COLO829 (cell line): ENCODE measurements around the gene MAPK7.

Experiments
- DNase-seq: peaks from one replicate; pipeline ENCODE4 v3.0.0; 2012; ENCODE audit warnings: low spot score

The MAPK7 gene

DNA sequence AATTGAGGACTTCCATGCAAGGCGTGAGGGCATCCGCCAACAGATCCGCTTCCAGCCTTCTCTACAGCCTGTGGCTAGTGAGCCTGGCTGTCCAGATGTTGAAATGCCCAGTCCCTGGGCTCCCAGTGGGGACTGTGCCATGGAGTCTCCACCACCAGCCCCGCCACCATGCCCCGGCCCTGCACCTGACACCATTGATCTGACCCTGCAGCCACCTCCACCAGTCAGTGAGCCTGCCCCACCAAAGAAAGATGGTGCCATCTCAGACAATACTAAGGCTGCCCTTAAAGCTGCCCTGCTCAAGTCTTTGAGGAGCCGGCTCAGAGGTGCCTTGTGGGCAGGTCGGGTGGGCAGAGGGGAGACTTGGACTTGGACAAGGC lies 3.1 kb downstream of the MAPK7 start:
- no peak for DNase-seq

DNA sequence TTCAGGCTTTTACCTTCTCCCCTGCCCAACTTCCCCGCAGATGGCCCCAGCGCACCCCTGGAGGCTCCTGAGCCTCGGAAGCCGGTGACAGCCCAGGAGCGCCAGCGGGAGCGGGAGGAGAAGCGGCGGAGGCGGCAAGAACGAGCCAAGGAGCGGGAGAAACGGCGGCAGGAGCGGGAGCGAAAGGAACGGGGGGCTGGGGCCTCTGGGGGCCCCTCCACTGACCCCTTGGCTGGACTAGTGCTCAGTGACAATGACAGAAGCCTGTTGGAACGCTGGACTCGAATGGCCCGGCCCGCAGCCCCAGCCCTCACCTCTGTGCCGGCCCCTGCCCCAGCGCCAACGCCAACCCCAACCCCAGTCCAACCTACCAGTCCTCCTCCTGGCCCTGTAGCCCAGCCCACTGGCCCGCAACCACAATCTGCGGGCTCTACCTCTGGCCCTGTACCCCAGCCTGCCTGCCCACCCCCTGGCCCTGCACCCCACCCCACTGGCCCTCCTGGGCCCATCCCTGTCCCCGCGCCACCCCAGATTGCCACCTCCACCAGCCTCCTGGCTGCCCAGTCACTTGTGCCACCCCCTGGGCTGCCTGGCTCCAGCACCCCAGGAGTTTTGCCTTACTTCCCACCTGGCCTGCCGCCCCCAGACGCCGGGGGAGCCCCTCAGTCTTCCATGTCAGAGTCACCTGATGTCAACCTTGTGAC lies 3.6 kb downstream of the MAPK7 start:
- DNase-seq = no peak

DNA sequence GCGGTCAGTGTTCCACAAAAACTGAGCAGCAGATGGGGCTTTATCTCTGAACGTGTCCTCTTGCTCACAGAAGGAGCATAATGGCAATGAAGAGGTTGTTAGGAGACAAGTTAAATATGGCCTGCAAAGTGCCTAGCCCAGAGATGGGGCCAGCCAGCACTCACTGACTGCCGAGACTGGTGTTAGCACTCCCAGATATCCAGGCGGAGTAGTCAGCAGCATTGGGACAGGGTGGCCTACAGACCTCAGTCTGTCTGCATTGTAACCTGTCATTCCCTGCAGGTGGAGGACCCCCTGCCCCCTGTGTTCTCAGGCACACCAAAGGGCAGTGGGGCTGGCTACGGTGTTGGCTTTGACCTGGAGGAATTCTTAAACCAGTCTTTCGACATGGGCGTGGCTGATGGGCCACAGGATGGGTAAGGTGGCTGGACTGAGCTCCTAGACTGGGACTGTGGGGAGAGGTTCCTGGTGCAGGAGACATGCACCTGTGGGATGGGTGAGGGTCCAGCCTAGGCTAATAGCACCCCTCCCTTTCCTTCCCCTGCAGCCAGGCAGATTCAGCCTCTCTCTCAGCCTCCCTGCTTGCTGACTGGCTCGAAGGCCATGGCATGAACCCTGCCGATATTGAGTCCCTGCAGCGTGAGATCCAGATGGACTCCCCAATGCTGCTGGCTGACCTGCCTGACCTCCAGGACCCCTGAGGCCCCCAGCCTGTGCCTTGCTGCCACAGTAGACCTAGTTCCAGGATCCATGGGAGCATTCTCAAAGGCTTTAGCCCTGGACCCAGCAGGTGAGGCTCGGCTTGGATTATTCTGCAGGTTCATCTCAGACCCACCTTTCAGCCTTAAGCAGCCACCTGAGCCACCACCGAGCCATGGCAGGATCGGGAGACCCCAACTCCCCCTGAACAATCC lies 4.5 kb downstream of the MAPK7 start:
- no peak for DNase-seq

DNA sequence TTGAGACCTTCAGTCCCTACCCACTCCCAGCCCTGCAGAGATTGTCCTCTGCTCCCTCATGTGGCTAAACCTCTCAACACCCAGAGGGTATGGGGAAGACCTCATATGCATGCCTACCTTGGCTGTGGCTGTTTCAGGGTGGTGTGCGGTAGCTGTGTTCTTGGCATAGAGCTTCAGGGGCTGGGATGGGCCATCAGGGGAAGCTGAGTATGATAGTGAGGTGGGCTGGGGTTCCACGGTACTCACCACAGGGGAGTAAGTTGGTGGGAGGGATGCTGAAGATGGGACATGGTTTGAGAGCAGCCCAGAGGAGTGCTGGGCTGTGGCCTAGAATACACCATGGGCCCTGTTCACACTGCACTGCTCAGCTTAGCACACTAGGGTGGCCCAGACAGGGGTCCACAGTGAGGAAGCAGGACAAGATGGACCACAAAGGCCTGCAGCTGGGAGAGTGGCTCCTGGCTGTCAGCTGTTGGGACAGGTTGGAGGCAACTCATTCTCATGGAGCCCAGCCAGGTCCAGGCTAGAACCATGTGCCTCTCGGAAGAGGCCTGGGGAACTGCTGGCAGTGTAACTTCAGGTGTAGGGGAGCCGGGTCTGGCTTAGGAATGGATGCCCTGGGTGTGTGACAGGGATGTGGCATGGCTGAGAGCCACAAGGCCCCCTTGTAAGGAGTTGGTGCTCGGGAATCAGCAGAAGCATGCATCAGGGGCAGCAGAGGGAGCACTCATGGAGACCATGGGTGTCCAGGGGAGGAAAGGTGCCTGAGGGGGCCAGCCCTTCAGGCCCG lies 5.6 kb downstream of the MAPK7 start:
- no peak for DNase-seq

DNA sequence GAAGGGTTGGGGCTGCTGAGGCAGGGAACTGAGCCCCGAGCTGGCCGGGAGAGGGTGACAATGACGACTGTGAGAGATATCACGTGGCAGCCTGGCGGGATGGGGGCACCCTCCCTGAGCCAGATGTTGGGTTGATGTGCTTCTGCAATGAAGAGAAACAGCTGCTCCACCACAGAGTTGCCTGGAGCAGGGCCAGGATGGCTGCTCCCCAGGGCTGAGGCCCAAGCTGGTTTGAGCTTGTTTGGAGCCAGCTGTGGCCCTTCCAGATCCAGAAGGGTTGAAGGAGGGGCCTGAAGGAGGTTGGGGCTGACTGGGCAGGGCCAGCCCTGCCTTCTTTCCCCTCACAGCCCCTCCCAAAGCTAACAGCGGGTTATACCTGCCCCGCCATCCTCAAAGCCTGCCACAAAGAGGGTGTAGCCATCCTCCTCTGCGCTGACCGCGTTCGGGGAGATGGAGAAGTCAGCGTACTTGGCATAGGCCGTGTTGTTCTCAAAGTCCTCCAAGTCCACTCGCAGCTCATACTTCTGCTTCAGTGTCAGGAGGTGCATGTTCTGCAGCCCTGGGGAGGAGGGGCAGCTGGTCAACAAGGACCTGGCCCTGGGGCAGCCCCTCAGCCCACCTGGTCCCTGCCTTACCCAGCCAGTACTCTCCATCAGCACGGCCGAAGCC lies 6.6 kb downstream of the MAPK7 start:
- DNase-seq = no peak

DNA sequence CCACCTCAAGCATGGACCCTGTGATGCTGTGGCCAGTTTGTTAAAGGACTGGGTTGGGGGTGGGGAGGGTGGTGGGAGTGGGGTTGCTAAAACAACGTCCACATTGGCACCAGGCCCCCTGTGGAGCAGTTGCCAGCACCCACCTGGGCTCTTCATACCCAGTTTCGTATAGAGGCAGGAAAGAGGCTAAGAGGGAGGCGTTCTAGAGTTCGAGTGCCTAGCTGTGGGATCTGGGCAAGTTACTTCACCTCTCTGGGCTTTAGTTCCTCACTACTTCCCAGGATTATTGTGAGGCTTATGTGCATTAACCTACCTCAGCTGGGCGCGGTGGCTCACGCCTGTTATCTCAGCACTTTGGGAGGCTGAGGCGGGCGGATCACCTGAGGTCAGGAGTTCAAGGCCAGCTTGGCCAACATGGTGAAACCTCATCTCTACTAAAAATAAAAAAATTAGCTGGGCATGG lies 7.3 kb downstream of the MAPK7 start:
- no peak for DNase-seq

DNA sequence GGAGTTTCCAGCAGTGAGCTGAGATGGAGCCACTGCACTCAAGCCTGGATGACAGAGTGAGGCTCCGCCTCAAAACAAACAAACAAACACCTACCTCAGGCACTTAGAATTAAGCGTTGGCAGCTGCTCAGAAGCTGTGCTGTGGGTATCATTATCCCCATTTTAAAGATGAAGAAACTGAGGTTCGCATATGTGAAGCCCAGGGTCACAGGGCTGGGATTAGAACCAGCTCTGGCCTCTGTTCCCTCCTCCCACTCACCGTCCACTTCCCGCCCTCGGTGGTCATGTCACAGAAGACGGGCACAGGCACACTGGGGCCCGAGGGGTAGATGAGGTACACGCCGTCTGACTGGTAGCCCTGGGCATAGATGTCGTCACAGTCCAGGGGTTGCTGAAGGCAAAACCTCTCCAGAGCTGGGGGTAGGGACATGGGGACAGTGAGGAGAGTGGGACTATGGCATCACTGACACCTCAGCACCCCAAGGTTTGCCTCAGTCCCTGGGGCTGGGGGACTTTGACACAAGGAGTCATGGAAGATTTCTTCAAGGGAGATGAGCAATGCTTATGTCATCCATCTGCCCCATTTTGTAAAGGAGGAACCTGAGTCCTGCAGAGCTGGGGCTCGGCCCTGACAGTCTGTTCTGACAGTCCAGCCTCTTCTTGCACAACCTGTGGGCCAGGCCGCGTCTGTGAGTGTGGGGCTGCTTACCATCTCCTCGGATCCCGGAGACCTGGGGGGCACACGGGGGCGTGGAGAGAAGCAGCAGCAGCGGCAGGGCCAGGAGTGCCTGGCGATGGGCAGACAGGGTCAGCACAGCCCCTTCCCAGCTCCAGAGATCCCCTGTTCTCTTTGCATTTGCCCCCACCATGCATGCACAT lies 8.0 kb downstream of the MAPK7 start:
- DNase-seq = no peak

DNA sequence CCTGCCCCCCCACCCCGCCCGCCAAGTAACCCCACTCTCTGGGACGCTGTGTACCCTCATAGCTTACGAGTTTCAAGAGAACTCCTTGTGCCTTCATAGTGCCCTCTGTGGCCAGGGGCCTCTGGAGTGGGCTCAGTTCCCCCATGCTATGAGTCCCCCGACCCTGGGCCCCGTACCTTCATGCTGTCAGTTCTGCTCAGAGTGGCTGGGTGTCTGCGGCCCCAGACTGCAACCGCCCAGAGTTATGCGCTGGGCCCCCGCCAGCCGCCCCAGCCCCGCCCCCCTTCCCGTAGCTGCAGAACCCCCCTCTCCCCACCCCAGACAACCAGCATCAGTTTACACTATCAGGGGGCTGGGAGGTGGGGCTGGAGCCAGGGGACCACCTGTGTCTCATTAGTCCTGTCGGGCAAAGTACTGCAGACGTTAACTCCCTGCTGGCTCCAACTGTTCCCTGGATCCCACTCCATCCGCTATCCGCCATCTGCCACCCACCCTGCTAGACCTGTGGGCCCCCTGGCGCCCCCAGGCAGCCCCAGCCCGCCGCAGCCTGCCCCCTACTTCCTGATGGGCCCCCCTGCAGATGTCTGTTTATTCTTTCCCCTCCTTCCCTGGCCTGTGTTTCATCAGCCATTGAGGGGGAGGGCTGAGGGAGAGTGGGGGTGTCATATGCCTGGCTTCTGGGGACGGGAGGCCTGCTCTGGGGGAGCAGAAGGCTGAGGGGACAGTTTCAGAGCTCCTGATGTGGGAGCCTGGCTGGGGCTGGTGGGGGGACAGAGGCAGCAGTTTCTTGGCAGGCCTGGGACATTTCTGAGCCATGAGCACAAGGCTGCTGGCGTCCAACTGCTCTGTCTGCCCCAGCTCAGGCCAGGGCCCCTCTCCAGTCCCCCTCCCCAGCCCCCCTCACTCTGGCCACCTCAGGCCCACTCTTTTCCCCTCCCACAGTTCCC lies 8.9 kb downstream of the MAPK7 start, which contains the start of gene MFAP4:
Gene MFAP4 (minus strand): TSS at position 217 of the 947 bp plus-strand sequence. CDS start 35 bp downstream, at position 182.
- no peak for DNase-seq

DNA sequence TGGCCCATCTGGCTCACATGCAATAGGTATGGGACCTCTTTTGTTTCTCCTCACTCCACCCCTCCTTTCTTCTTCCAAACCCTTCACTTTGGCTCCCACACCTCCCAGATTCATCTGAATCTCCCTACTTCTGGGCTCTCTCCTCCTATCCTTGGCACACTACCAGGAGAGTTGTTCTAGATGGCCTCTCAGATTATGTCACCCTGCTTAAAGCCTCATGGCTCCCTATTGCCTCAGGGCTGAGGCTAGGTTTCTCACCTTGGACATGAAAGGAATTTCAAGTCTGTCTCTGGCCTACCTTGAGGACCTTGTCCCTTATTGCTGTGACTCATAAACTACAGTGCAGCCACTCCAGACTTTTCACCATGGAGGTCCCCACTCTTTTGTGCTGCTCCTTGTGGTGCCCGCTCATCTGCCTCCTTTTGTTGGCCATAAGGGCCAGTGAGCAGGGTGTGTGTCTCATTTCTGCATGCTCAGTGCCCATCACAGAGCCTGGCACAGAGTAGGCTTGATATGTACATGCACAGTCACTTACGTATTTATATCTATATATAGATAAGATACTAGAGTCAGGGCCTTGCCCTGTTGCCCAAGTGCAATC lies 9.7 kb downstream of the MAPK7 start:
- DNase-seq = no peak

DNA sequence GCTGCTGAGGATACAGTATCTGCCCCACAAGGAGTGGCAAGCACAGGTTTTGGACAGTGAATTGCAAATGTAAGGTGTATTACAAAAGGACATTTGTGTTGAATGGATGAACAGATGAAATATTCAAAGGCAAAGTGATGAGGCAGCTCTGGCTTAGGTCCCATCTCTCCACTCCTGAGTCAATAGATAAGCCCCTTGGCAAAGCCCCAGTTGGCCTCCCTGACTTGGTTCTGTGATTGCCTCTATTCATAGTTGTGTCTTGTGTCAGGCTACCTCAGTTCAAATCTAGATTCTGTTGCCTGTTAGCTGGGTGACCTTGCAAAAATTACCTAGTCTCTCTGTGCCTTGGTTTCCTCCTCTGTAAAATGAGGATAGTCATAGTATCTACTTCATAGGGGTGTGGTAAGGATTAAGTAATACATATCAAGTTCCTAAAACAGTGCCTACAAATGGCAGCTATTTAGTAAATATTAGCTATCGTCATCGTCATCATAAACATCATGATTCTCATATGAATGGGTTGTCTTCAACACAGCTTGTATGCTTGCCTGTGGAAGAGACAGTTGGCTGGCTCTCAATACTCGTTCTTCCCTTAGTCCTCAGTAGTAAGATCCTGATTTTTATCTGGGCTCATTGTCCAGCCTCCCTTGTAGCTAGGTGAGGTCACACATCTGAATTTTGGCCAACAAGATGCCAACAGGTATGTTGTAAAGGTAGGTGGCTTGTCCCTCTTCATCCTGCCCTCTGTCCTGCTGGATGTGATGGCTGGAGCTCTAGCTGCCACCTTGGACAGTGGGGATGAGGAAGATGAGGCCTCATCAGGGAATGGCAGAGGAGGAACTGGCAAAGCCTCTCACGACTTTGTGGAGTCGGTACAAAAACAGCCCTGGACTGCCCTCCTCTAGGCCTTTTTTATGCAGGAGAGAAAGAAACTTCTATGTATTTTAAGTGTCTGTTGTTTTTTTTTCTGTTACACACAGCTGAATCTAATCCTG lies 10.8 kb downstream of the MAPK7 start:
- DNase-seq = no peak

DNA sequence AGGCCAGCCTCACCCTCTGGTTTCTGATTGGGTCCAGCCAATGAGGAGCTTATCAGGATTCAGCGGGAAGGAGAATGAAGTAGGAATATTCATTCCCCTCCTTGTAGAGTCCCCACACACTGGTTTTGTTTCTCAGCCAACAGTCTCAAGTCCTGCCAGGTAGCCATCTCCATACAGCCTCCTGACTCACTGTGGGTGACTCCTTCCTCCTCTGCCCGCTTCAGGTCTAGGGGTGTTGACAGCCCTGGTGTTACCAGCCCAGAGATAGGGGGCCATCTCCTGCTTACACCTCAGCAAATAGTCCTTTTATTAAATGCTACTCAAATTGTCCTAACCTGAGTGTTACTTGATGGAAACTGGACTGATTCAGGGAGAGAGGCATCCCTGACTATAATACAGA lies 12.7 kb downstream of the MAPK7 start:
- DNase-seq = no peak

DNA sequence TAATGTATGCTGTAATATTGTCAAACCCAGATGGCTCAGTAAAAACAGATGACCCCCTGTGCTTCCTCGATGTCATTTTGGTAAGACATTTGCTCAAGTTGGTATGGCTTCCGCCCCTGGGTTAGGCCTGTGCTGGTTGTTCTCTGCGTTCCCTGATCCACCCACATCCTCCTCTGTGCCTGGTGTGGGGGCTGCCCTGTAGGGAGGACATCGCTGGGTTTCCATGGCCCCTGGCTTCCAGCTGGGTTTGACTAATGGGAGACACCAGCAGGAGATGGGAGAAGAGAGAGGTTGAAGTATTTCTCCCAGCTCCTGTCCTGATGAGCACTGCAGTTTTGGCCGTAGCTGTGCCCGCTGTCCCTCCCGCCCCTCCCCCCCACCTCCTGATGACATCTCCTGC lies 13.1 kb downstream of the MAPK7 start:
- no peak for DNase-seq

DNA sequence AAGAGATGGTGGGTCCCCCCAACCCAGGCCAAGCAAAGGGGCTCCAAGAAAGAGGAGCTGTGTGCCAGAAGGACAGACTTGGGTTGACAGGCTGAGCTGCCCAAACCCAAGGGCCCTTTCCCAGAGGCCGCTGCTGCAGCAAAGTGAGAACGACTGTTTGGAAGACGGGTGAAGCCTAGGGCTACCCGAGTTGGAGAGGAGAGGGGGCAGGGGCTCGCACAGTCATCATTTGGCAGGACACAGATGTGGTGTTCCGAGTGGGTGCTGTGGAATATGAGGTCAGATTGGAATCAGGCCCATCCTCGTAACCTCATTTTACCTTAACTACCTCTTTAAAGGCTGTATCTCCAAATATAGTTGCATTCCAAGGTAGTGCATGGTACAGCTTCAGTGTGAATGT lies 14.0 kb downstream of the MAPK7 start:
- DNase-seq = no peak

DNA sequence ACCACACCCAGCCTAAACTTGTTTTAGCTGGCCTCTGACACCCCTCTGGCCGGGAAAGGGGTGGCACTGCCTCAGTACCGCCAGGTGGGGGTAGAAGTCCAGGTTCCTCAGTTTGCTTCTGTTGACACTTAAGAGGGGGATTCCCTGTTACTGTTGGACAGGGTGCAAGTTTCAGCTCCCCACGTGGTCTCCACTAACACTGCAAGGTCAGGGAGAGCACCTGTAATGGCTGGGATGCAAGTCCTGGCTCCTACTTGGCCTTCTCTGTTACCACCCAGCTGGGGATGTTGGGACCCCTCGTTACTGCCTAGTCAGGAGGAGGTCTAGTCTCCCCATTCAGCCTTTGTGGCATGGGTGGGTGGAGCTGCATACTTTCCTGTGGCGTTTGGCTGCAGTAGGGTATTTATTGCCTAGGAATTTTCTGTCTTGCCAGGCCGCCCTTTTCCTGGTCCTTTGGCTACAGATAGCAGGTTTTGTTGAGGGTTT lies 19.3 kb downstream of the MAPK7 start:
- no peak for DNase-seq

DNA sequence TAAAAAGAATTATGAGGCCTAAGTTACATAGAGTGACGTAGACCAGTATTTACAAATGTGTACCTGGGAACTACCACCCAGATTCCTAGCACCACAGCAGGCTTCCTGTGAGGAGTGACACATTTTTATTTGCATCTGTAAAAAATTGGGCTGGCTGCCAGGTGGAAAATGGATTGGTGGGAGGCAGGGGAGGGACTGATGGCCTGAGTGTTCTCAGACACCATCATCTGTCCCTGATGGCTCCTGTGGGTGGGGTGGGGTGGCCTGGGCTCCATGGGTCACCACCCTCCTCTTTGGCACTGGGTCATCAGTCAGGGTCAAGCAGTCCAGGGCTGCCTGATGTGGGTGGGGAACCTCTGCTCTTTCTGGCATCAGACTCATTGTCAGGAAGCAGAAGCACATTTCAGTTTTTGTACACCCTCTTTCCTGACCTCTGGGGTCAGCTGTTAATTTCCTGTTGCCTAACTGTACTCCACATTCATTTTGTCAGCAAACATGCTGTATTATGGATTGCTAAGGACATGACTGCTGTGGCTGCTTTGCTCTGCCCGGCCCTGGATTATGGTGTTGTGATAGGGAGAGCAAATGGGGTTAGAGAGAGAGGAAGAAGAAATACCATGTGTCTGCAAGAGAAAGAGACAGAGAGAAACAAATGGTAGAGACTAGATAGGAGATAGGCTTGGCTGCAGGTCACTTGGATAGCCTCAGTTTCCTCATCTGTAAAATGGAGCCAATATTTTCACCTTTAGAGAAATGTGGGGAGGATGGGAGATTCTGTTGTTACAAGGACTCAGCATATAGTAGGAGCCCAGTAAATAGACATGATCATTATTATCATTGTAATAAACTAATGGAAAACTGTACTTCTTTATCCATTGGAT lies 20.2 kb downstream of the MAPK7 start:
- no peak for DNase-seq

DNA sequence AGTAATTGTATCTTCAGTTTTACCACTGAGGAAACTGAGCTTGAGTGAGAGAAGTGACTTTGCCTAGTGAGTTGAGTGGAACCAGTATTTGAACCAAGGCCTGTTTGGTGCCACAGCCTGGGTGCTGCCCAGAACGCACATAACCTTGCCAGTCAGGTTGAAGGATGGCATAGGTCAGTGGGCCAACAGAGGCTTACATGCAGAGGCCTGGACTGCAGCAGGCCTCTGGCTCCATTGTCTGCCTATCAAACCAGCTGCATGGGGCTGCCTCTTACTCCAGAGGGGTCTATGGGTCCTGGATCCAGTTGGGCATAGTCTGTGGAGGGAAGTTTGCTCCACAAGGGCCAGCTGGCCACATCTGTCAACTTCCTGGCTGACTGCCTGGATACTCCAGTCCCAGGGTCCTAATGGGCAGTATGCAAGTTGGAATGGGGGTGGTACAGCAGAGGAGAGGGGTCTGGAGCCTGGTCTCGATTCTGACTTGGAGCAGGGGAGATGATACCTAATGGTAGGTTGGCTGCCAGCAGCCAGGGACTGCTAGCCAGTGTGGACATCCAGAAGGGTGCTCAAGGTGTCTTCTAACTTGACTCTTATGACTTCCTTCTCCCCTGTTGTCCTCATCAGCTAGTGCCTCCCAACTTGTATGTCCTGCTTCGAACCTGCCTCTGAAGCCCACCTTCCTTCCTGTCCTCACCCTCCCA lies 21.6 kb downstream of the MAPK7 start:
- DNase-seq = no peak
